Ectodermal cell (in vitro differentiated cells): ENCODE measurements around the gene CNOT2.

Experiments
- H3K27ac ChIP-seq: 2 replicates; pipeline ENCODE4 v1.7.0; 2013; ENCODE audit warnings: mild to moderate bottlenecking, low read depth, low read length; ENCODE audit not compliant: insufficient read depth, poor library complexity, severe bottlenecking
- H3K27me3 ChIP-seq: 2 replicates; pipeline ENCODE4 v1.7.0; 2013; ENCODE audit warnings: mild to moderate bottlenecking, low read length; ENCODE audit not compliant: insufficient read depth, control insufficient read depth, poor library complexity, severe bottlenecking
- H3K36me3 ChIP-seq: one replicate; pipeline ENCODE4 v1.7.0; 2013; ENCODE audit warnings: low read length; ENCODE audit not compliant: control insufficient read depth, insufficient read depth
- H3K4me1 ChIP-seq: one replicate; pipeline ENCODE4 v1.7.0; 2013; ENCODE audit warnings: low read length; ENCODE audit not compliant: control insufficient read depth, insufficient read depth
- H3K4me3 ChIP-seq: 2 replicates; pipeline ENCODE4 v1.7.0; 2013; ENCODE audit warnings: low read depth, low read length, control low read depth; ENCODE audit not compliant: insufficient read depth
- H3K9me3 ChIP-seq: 2 replicates; pipeline ENCODE4 v1.7.0; 2013; ENCODE audit warnings: mild to moderate bottlenecking, low read length, moderate library complexity; ENCODE audit not compliant: control insufficient read depth

The CNOT2 gene

DNA sequence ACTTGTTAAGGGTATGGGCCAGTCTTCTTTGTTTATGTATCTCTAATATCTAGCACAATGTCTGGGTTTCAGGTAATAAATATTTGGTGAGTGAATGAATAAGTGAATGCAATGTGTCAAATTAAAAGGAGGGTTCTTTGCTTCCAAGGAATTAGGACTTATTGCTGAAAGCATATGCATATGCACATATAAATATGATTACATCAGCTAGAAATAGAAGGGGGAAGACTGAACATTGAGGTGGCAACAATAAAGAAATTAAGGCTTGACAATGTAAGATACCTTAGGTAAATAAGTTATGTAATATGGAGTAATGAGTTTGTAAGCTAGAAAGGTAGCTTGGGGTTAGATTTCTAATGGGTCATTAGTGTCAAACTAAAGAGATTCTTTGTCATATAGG, 160.6 kb downstream of the CNOT2 start:
- H3K4me3 ChIP-seq = no peak overlapping the region
- peaks cover 7% of the 10 kb centered on the region for H3K36me3 ChIP-seq
- H3K27ac ChIP-seq = no peak overlapping the region
- H3K27me3 ChIP-seq = no peaks in the 10 kb centered on the region
- H3K4me1 ChIP-seq = no peaks in the 10 kb centered on the region
- H3K9me3 ChIP-seq = no peaks in the 10 kb centered on the region
